Measurements from ENCODE around the gene ACOT7.
"Not testable (repeated sequence)": the region's sequence is repeated elsewhere in the genome, so short reads cannot be mapped to it uniquely, and the experiment has no call there.

The ACOT7 gene

DNA sequence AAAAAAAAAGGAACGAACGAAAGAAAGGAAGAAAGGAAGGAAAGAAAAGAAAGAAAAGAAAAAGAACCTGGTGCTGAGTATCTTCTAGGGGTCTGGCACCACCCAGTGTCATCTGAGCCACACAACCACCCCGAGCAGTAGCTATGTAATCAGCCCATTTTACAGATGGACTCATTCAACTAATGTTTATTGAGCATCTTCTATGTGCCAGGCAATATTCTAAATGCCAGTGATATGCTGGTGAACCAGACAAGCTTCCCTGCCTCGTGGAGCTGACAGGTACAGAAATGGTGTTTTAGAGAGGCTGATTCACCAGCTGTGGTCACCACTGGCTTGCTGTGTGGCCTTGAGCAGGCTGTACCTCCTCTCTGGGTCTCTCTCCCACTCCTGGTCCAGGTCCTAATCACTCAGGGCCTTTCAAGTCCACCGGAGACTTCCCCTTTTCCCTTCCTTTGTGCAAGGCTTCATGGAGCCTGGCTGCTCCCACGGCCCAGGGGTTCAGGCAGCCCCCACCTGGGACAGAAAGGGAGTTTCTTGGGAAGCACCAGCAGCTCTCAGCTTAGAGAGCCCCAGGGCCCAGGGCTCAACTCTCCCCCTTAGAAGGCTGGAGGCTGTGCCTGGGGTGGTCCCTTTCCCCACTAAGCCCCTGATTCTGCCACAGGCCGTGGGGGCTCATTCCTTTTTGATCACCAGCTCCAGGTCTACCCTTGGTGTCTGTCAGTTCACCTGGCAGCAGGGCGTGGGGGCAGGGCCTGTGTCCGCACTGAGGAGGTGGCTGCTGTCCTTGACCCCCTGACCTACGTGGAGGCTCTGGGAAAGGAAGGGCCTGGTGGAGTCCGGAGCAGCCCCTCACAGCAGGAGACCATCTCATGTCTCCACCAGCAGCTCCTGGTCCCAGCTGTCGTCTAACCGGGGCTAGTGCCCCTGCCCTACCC, 38.3 kb upstream of the ACOT7 start:
- not testable (repeated sequence) for H3K36me3 ChIP-seq (ENCODE audit: control insufficient read depth, insufficient read depth, low read length); H3K9me3 ChIP-seq (ENCODE audit: control insufficient read depth, low read length); H3K4me3 ChIP-seq (ENCODE audit: insufficient read depth, low read depth, low read length); H3K27me3 ChIP-seq (ENCODE audit: control insufficient read depth, insufficient read depth, low read length, poor library complexity, severe bottlenecking); H3K27ac ChIP-seq (ENCODE audit: insufficient read depth, low read depth, low read length, poor library complexity, severe bottlenecking)
- WGBS, 2 experiments, result 73 to 76% methylated on average over 12 of the region's 13 CpGs
- peaks cover 20% of the 10 kb centered on the region for H3K4me1 ChIP-seq (ENCODE audit: control insufficient read depth, insufficient read depth, low read length)

DNA sequence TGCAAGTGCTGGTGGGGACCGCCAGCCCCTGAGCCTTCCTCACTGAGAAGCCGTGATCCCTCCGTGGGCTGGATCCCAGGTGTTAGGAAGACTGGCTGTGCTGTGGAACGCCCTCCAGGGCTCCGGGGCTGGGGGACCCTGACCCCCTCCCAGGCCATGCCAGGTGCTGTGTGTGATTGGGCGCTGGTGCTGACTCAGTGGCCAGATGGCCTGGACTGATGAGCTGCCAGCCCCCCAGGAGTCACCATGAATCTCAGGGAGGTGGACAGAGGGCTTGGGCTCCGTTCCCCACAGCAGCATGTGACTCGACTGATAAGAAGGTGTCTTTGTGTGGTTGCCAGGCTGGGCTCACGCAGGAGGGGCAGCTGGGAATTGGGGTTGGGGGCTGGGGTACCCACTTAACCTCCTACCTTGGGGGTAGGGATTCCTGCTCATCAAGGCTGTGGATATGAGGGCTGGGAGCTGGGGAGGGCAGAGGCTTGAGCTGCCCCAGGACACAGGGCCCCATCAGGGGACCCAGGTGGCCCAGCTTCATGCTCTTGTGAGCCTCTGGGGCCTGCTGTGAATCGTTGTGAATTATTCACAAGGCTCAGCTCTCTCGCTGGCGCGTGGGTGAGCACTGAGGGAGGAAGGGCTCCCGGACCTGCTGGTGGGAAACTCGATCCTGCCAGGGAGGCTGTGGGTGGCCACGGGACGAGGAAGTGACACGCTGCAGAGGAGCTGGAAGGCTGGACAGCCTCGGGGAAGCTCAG, 36.3 kb upstream of the ACOT7 start:
- H3K36me3 ChIP-seq (ENCODE audit: control insufficient read depth, insufficient read depth, low read length); H3K27ac ChIP-seq (ENCODE audit: insufficient read depth, low read depth, low read length, poor library complexity, severe bottlenecking); H3K9me3 ChIP-seq (ENCODE audit: control insufficient read depth, low read length); H3K4me3 ChIP-seq (ENCODE audit: insufficient read depth, low read depth, low read length): not testable (repeated sequence)
- peaks cover 28% of the 10 kb centered on the region for H3K27me3 ChIP-seq (ENCODE audit: control insufficient read depth, insufficient read depth, low read length, poor library complexity, severe bottlenecking)
- H3K4me1 ChIP-seq (ENCODE audit: control insufficient read depth, insufficient read depth, low read length), result peaks cover 20% of the 10 kb centered on the region
- 63% methylated on average over 19 of the region's 19 CpGs for WGBS, 2 experiments

DNA sequence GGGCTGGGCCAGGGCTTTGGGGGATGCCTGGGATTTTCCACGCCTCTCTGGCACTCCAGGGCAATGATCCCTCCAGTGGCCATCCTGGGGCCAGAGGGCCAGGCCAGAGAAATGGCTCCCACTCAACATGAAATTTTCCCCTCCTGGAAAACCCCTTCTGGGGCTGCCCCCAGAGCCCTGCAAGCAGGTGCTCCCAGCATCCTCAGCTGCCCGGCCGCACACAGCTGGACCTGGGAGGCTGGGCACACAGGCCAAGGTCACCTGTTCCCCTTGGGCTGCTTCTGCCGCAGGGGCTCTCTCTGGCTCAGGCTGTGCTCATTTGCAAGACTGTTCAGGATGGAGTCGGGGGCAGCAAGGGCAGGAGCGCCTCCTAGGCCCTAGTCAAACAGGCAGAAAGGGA, 34.9 kb upstream of the ACOT7 start:
- Histone ChIP-seq H3K27me3 (ENCODE audit: control insufficient read depth, insufficient read depth, low read length, poor library complexity, severe bottlenecking) (peaks cover 41% of the 10 kb centered on the region), H3K4me1 (ENCODE audit: control insufficient read depth, insufficient read depth, low read length) (peaks cover 22% of the 10 kb centered on the region)
- H3K4me3 ChIP-seq (ENCODE audit: insufficient read depth, low read depth, low read length); H3K27ac ChIP-seq (ENCODE audit: insufficient read depth, low read depth, low read length, poor library complexity, severe bottlenecking); H3K9me3 ChIP-seq (ENCODE audit: control insufficient read depth, low read length); H3K36me3 ChIP-seq (ENCODE audit: control insufficient read depth, insufficient read depth, low read length): not testable (repeated sequence)
- 83 to 86% methylated on average over 6 of the region's 6 CpGs for WGBS, 2 experiments

GRCh38 chr1:6427441-6428390, 34.1 kb upstream of the ACOT7 start:
- Histone ChIP-seq H3K27me3 (ENCODE audit: control insufficient read depth, insufficient read depth, low read length, poor library complexity, severe bottlenecking) (peaks cover 49% of the 10 kb centered on the region), H3K9me3 (ENCODE audit: control insufficient read depth, low read length) (no peaks in the 10 kb centered on the region), H3K4me3 (ENCODE audit: insufficient read depth, low read depth, low read length) (no peak overlapping the region), H3K27ac (ENCODE audit: insufficient read depth, low read depth, low read length, poor library complexity, severe bottlenecking) (no peak overlapping the region), H3K4me1 (ENCODE audit: control insufficient read depth, insufficient read depth, low read length) (peaks cover 24% of the 10 kb centered on the region), H3K36me3 (ENCODE audit: control insufficient read depth, insufficient read depth, low read length) (no peaks in the 10 kb centered on the region)
- 90 to 91% methylated on average over 26 of the region's 26 CpGs for WGBS, 2 experiments

DNA sequence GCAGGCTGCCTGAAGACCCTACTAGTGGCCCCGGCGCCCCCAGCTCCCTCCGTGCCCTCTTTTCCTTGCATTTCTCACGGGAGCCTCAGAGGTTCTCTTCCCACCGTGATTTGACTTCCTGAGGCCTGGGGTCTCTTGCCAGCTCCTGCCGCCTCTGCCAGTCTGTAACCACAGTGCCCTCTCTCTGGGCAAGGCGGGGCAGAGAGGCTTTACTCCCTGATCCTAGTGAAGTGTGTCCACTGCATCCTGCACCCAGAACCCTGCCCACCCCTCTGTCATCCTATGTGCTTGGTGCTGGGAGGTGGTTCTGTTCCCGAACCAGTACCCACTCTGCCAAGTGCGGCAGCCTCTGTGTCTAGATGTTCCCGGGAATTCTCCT, 33.4 kb upstream of the ACOT7 start:
- Histone ChIP-seq H3K4me1 (ENCODE audit: control insufficient read depth, insufficient read depth, low read length) (peaks cover 24% of the 10 kb centered on the region), H3K36me3 (ENCODE audit: control insufficient read depth, insufficient read depth, low read length) (no peaks in the 10 kb centered on the region), H3K27me3 (ENCODE audit: control insufficient read depth, insufficient read depth, low read length, poor library complexity, severe bottlenecking) (peaks cover 56% of the 10 kb centered on the region), H3K27ac (ENCODE audit: insufficient read depth, low read depth, low read length, poor library complexity, severe bottlenecking) (no peak overlapping the region), H3K9me3 (ENCODE audit: control insufficient read depth, low read length) (no peaks in the 10 kb centered on the region), H3K4me3 (ENCODE audit: insufficient read depth, low read depth, low read length) (no peak overlapping the region)
- 92 to 93% methylated on average over 10 of the region's 10 CpGs for WGBS, 2 experiments

DNA sequence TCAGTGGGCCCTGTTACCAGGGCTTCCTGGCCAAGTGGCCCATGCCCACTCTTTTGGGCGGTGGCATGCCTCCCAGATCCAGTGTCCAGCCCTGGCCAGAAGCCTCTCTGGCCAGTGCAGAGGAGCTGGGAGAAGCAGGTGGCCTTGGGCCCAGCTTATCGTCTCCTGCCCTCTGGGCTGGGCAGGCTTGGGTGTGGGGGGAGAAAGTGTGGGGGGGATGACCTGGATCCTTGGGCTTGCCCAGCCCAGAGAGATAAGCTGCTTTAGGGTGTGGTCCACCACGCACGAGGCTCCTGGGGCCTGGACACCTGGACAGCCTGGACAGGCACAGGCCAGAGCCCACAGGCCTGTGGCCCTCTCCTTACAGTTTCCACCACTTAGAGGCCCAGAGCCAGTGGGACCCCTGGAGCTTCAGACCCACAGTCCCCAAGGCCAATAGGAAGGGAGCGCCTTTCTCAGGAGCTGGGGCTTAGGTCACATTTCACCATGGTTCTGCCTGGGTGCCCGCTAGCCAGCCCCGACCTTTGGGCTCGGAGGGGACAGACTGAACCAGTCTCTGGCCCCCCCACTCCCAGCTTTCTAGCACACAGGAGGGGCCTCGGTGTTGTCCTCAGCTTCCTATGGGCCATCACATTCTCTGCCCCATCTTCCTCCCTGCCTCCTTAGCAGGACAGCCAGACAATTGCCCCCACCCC, 32.9 kb upstream of the ACOT7 start:
- WGBS, 2 experiments, result 92 to 94% methylated on average over 9 of the region's 9 CpGs
- no peaks in the 10 kb centered on the region for H3K36me3 ChIP-seq (ENCODE audit: control insufficient read depth, insufficient read depth, low read length)

DNA sequence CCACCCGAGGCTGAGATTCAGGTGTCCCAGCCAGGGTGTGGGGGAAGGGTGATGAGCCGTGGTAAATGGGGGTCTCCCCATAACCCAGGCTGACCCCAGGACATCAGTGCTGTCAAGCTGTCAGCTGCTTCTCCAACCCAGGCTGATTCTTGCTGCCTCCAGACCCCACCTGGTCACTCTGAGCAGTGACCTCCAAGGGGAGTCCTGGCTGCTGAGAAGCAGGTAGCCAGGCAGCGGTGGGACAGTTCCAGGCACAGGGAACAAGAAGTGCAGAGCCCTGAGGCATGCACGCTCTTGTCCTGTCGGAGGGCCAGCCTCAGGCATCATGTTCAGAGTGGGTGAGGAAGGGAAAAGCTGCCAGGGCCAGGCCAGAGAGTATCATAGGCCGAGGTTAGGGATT, 32.1 kb upstream of the ACOT7 start:
- no peak overlapping the region for H3K4me3 ChIP-seq (ENCODE audit: insufficient read depth, low read depth, low read length)
- peaks cover 69% of the 10 kb centered on the region for H3K27me3 ChIP-seq (ENCODE audit: control insufficient read depth, insufficient read depth, low read length, poor library complexity, severe bottlenecking)
- H3K9me3 ChIP-seq (ENCODE audit: control insufficient read depth, low read length), result no peaks in the 10 kb centered on the region
- no peaks in the 10 kb centered on the region for H3K36me3 ChIP-seq (ENCODE audit: control insufficient read depth, insufficient read depth, low read length)
- peaks cover 24% of the 10 kb centered on the region for H3K4me1 ChIP-seq (ENCODE audit: control insufficient read depth, insufficient read depth, low read length)
- no peak overlapping the region for H3K27ac ChIP-seq (ENCODE audit: insufficient read depth, low read depth, low read length, poor library complexity, severe bottlenecking)
- WGBS, 2 experiments, result 88% methylated on average over 6 of the region's 6 CpGs

More for the DNA sequence above, 32.9 kb upstream of the ACOT7 start:
- H3K4me3 ChIP-seq (ENCODE audit: insufficient read depth, low read depth, low read length), result no peak overlapping the region
- H3K27me3 ChIP-seq (ENCODE audit: control insufficient read depth, insufficient read depth, low read length, poor library complexity, severe bottlenecking), result peaks cover 62% of the 10 kb centered on the region
- H3K27ac ChIP-seq (ENCODE audit: insufficient read depth, low read depth, low read length, poor library complexity, severe bottlenecking), result no peak overlapping the region
- H3K4me1 ChIP-seq (ENCODE audit: control insufficient read depth, insufficient read depth, low read length), result peaks cover 24% of the 10 kb centered on the region
- no peaks in the 10 kb centered on the region for H3K9me3 ChIP-seq (ENCODE audit: control insufficient read depth, low read length)

DNA sequence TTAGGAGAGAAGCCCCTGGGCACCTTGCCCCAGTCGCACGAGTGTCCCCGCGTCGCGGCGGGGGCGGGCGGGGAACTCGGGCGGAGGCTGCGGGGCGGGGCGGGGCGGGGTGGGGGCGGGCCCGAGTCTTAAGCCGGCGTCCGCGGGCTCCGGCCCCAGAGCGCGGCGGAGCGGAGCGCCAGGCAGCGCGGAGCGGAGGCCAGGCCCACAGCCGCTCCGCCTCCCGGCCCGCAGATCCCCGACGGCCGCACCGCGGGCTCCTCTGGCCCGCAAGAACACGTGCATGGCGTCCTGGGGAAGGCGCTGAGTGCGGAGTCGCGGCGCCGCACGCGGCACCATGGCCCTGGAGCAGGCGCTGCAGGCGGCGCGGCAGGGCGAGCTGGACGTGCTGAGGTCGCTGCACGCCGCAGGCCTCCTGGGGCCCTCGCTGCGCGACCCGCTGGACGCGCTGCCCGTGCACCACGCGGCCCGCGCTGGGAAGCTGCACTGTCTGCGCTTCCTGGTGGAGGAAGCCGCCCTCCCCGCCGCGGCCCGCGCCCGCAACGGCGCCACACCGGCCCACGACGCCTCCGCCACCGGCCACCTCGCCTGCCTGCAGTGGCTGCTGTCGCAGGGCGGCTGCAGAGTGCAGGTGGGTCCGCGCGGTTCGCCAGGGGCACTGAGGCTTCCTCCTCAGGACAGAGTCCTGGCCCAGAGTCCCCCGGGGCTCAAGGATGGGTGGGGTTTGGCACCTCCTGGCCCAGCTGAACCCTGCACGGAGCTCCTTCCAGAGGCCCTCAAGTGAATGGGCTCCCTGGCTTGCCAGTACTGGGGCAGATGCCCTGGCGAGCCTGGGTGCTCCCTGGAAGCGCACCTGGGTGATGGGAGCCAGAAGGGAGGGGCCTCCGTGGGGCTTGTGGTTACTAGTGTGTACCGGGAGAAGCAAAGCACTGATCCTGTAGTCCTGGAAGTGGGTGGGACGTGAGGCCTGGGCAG, 31.3 kb upstream of the ACOT7 start, which contains the start of gene ESPN:
TSS of gene ESPN (plus strand) at position 158 of the 975 bp plus-strand sequence. CDS start at position 338, 180 bp downstream.
- H3K27me3 ChIP-seq (ENCODE audit: control insufficient read depth, insufficient read depth, low read length, poor library complexity, severe bottlenecking), result peaks cover 77% of the 10 kb centered on the region
- no peak within 1 kb of the TSS for H3K4me3 ChIP-seq (ENCODE audit: insufficient read depth, low read depth, low read length)

More for the DNA sequence above, 31.3 kb upstream of the ACOT7 start, which contains the start of gene ESPN:
- Histone ChIP-seq H3K4me1 (ENCODE audit: control insufficient read depth, insufficient read depth, low read length) (peaks cover 21% of the 10 kb centered on the region), H3K9me3 (ENCODE audit: control insufficient read depth, low read length) (no peaks in the 10 kb centered on the region), H3K27ac (ENCODE audit: insufficient read depth, low read depth, low read length, poor library complexity, severe bottlenecking) (no peak within 1 kb of the TSS), H3K36me3 (ENCODE audit: control insufficient read depth, insufficient read depth, low read length) (no peaks in the 10 kb centered on the region)
- WGBS, 2 experiments, result 12 to 13% methylated on average over 99 of the region's 99 CpGs
